Adrenal gland (tissue), 5 donors: Measurements from ENCODE around the gene SLC29A3.

Experiments used
- POLR2A ChIP-seq, 2 donors: fragments of 450-650 bp; IDR thresholded peaks; one replicate each; pipeline ENCODE4 v1.6.1; 2017; ENCODE audit warnings: antibody characterized with exemption in 2 of 2, mild to moderate bottlenecking in 2 of 2, moderate library complexity in 1 of 2
- TF ChIP-seq, protein P1 (sequence below), 6 experiments: fragments of 450-650 bp in 4 of 6; fragments of 200-600 bp in 2 of 6; sonication (generic) in 1 of 6; IDR thresholded peaks; 1 replicate in 5 of 6; 2 replicates in 1 of 6; pipeline versions ENCODE4 v1.5.1 to v1.8.0; 2016 to 2021; ENCODE audit warnings: antibody characterized with exemption in 6 of 6, mild to moderate bottlenecking in 2 of 6, moderate library complexity in 1 of 6
- donor health status: DM: no; HTN: no; CAD: no.

DNA sequence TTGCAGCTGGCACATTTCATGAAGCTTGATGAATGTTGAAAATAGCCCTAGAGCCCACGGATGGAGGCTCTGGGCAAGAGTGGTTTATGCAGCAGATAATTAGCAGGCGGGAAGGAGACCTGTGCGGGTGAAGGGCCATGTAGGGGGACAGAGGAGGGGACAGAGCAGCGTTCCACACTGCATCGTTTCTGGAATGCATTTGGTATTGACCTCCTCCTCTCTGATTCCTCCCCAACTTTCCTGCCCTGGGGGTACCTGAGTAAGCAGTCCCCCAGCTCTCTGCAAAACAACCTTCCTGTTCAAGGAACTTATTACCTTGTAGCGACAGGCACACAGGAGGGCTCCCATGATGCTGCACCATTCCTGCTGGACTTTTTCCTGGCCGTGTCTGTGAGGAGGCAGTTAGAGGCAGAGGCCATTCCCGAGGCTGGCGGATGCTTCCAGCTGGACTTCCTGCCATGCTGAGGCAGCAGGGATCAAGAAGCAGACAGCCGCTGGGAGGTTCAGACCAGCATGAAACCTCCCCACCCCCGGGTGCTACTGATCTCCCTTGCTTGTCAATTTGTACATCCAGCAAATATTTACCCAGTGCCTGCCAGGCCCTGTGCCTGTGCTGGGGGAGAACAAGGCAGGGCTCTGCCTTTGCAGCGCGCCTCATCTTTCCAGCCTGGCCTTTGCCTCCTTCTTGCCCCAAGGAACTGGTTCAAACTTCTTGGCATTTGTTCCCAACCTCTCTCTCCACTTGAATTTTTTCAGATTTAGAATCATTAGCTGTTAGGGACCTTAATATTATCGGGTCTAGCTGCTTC, 28.7 kb downstream of the SLC29A3 start:
- TF ChIP-seq, protein P1, sequence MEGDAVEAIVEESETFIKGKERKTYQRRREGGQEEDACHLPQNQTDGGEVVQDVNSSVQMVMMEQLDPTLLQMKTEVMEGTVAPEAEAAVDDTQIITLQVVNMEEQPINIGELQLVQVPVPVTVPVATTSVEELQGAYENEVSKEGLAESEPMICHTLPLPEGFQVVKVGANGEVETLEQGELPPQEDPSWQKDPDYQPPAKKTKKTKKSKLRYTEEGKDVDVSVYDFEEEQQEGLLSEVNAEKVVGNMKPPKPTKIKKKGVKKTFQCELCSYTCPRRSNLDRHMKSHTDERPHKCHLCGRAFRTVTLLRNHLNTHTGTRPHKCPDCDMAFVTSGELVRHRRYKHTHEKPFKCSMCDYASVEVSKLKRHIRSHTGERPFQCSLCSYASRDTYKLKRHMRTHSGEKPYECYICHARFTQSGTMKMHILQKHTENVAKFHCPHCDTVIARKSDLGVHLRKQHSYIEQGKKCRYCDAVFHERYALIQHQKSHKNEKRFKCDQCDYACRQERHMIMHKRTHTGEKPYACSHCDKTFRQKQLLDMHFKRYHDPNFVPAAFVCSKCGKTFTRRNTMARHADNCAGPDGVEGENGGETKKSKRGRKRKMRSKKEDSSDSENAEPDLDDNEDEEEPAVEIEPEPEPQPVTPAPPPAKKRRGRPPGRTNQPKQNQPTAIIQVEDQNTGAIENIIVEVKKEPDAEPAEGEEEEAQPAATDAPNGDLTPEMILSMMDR (IDR thresholded peaks at IDR 0.05) = no peak
- no peak for TF ChIP-seq POLR2A (IDR thresholded peaks at IDR 0.05)
